ENCODE results near the gene TRAF3. TPM values are rescaled to one million over a fixed set of nuclear protein-coding genes. Genes with fewer than 3 reads are reported as not detected.

Gene TRAF3
- 16.9 and 23.6 TPM in 2 replicates for total RNA-seq

DNA sequence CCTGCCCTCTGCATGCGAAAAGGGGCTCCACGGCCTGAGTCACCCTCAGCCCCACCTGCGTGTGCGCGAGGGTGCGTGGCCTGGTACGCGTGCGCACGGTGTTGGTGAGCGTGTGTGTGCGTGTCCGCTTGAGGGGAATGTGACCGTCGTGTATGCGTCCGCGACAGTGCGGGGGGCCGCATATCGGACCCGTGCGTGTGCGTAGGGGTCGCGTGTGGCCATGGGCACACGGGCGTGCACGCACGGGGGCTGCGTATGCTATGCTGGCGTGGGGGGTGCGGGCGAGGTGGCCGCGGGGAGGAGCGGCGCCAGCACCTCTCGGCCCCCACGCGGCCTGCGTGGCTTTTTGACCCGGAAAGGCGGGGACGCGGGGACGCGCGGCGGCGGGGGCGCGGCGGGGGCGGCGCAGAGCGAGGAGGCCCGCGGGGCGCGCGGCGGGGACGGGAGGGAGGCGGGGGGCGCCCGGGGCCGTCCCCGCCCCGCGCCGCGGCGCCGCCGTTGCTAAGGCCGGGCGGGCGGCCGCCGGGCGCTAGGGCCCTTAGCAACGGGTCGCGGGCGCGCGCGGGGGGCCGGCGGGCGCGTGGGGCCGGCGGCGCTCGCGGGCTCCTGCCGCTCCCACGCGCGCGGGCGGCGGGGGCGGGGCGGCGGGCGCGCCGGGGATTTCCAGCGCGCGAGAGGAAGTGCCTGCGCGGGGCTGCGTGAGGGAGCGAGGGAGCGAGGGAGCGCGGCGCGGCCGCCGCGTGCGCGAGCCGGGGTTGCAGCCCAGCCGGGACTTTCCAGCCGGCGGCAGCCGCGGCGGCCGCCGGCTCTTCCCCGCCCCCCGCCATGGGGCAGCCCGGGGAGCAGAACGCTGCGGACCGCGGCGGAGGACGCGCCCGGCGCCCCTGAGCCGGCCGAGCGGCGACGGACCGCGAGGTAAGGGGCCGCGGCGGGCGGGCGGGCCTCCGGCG lies at the start of gene TRAF3:
TSS of gene TRAF3 (plus strand) at position 689 of the 950 bp plus-strand sequence. CDS start 92,753 bp downstream, outside the sequence.

DNA sequence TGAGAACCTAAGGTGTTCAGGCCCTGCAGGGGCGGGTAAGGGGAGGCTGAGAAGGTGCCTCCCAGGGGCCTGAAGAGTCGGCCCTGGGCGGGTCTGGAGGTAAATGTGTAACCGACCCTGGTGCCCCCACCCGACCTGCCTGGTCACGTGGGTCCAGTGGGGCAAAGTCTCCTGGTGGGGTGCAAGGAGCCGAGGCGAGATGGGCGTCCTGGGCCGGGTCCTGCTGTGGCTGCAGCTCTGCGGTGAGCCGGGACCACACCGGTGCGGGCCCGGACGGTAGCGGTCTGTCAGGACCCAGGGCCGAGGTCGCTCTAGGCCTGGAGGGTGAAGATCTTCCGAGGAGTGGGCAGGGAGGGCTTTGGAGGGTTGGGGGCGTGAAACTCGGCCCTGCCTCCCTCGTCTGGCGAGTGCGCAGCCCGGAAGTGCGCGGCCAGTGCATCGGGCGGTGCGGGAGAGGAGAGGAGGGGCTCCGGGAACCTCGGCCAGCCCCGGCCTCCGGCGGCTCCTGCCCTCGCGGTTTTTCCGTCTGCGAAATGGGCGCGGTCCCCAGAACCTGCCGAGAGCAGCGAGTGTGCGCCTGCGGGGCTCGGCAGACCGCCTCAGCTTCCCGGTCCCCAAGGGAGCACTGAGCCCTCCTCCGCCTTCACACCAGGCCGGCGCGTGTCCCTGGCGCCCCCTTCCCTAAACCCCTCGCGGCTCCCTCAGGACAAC lies 145.4 kb downstream of the TRAF3 start, which contains the start of gene AMN:
TSS of gene AMN (plus strand) at position 174 of the 711 bp plus-strand sequence. CDS start at position 200, 26 bp downstream.

Other genes starting within 250 kb of the TRAF3 start
- gene RCOR1, start 184.8 kb upstream of the TRAF3 start, total RNA-seq: 7.4 and 8.5 TPM in 2 replicates
- gene AMN, start 145.2 kb downstream of the TRAF3 start, total RNA-seq: 0.18 and 0.43 TPM in 2 replicates

Measured in smooth muscle cell of bladder (primary cell).